HEK293T (cell line): ENCODE measurements around the gene RYR3.

Experiments
- CTCF ChIA-PET: fragments of 350-600 bp; formaldehyde crosslinking; extraction: SDS; loops from one replicate; lab custom pipeline; 2021; ENCODE audit warnings: antibody characterized with exemption, inconsistent platforms; lab: Yijun Ruan, JAX
- POLR2A ChIA-PET: fragments of 350-600 bp; formaldehyde crosslinking; extraction: SDS; loops from one replicate; lab custom pipeline; 2020; ENCODE audit warnings: antibody characterized with exemption, inconsistent platforms; lab: Yijun Ruan, JAX
- DNase-seq: peaks from one replicate; pipeline ENCODE4 v3.0.0; 2012; ENCODE audit warnings: mixed read lengths; ENCODE audit errors: extremely low spot score
- ARNT ChIP-seq: fragments of 450-650 bp; IDR thresholded peaks from 2 replicates; pipeline ENCODE4 v1.6.1; 2017; ENCODE audit warnings: mild to moderate bottlenecking
- BHLHE40 ChIP-seq: fragments of 450-650 bp; IDR thresholded peaks from 2 replicates; pipeline ENCODE4 v1.6.1; 2016; ENCODE audit warnings: mild to moderate bottlenecking, moderate library complexity, borderline replicate concordance
- CTBP1 ChIP-seq: fragments of 450-650 bp; IDR thresholded peaks from 2 replicates; pipeline ENCODE4 v1.6.1; 2016; ENCODE audit warnings: borderline replicate concordance
- ELF4 ChIP-seq: fragments of 450-650 bp; IDR thresholded peaks from 2 replicates; pipeline ENCODE4 v1.6.1; 2017; ENCODE audit warnings: antibody characterized with exemption
- FOXA1 ChIP-seq: fragments of 450-650 bp; IDR thresholded peaks from 2 replicates; pipeline ENCODE4 v1.6.1; 2016; ENCODE audit warnings: mild to moderate bottlenecking
- FOXK2 ChIP-seq: fragments of 450-650 bp; IDR thresholded peaks from 2 replicates; pipeline ENCODE4 v1.6.1; 2016; ENCODE audit warnings: mild to moderate bottlenecking
- FOXM1 ChIP-seq: fragments of 450-650 bp; IDR thresholded peaks from 2 replicates; pipeline ENCODE4 v1.6.1; 2017; ENCODE audit warnings: mild to moderate bottlenecking, borderline replicate concordance
- HDGF ChIP-seq: fragments of 450-650 bp; IDR thresholded peaks from 2 replicates; pipeline ENCODE4 v1.6.1; 2017; ENCODE audit warnings: antibody characterized with exemption, borderline replicate concordance
- L3MBTL2 ChIP-seq: fragments of 450-650 bp; conservative IDR thresholded peaks from 2 replicates; pipeline ENCODE4 v1.6.1; 2016; ENCODE audit warnings: mild to moderate bottlenecking
- LEF1 ChIP-seq: fragments of 450-650 bp; IDR thresholded peaks from 2 replicates; pipeline ENCODE4 v1.6.1; 2017; ENCODE audit warnings: mild to moderate bottlenecking, borderline replicate concordance
- NFRKB ChIP-seq: fragments of 450-650 bp; IDR thresholded peaks from 2 replicates; pipeline ENCODE4 v1.6.1; 2016; ENCODE audit warnings: mild to moderate bottlenecking, moderate library complexity
- PKNOX1 ChIP-seq: fragments of 450-650 bp; IDR thresholded peaks from 2 replicates; pipeline ENCODE4 v1.6.1; 2016
- SP1 ChIP-seq: fragments of 450-650 bp; IDR thresholded peaks from 2 replicates; pipeline ENCODE4 v1.6.1; 2017
- SUZ12 ChIP-seq: fragments of 450-650 bp; IDR thresholded peaks from 2 replicates; pipeline ENCODE4 v1.6.1; 2016; ENCODE audit warnings: mild to moderate bottlenecking
- TARDBP ChIP-seq: fragments of 450-650 bp; IDR thresholded peaks from 2 replicates; pipeline ENCODE4 v1.6.1; 2016
- ZNF384 ChIP-seq: fragments of 450-650 bp; IDR thresholded peaks from 2 replicates; pipeline ENCODE4 v1.6.1; 2016

Gene RYR3

DNA sequence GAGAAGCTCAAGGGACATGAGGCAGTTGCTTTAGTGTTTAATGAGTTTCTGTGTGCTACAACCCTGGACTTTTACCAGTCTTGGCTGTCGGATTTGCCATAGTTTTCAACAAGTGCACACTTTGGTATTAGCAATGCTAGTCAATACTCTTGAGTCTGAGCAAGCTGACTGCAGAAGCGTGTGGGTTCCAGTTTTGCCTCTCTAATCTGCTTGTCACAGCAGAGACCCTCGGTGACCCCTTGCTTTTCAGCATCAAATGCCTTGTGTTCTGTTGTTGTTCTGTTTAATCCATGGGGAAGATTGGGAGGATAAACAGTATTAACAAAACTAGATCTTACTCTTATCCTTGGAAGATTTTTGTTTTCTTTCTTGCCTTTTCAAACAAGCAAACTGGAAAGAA is 463.2 kb downstream of the RYR3 start:
- ChIA-PET CTCF (no interaction called here), POLR2A (no interaction called here)
- TF ChIP-seq FOXM1 (no peak), NFRKB (no peak), BHLHE40 (no peak), FOXK2 (no peak), ZNF384 (no peak), TARDBP (no peak), ARNT (no peak), PKNOX1 (no peak), SP1 (no peak), LEF1 (no peak), CTBP1 (no peak), L3MBTL2 (no peak), FOXA1 (no peak), SUZ12 (no peak), HDGF (no peak), ELF4 (no peak)
- DNase-seq, result no peak

- CTCF ChIA-PET, result no interaction called here
- POLR2A ChIA-PET, result no interaction called here
- TF ChIP-seq PKNOX1 (no peak), HDGF (no peak)
- DNase-seq, result no peak
Measured at GRCh38 chr15:33778852-33779251, 468.1 kb downstream of the RYR3 start.

GRCh38 chr15:33780011-33780768 is 469.4 kb downstream of the RYR3 start:
- DNase-seq, result no peak
- ChIA-PET CTCF (no interaction called here), POLR2A (no interaction called here)
- TF ChIP-seq ARNT (no peak), L3MBTL2 (no peak), ZNF384 (no peak), HDGF (no peak), SUZ12 (no peak), FOXM1 (no peak), BHLHE40 (no peak), SP1 (no peak), LEF1 (no peak), TARDBP (no peak), NFRKB (no peak), FOXA1 (no peak)

DNA sequence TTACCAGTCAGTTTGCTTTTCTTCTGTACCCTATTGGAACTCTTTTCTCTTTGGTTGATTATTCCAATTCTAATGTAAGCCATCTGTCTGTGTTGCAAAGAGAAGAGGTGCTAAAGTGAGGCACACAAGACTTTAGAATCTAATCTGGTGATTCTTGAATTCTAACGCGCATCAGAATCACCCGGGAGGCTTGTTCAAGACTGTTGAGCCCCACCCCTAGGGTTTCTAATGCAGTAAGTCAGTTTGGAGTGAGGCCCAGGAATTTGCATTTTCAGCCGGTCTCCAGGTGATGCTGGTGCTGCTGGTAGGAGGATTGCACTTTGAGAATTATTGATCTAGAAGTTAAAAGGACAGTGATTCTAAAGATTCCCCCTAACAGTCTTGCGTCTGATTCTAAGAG is 472.2 kb downstream of the RYR3 start:
- no peak for DNase-seq
- no peak for TF ChIP-seq SUZ12
- no peak for TF ChIP-seq FOXA1
- no peak for TF ChIP-seq ELF4
- TF ChIP-seq FOXM1, result no peak
- TF ChIP-seq NFRKB, result no peak
- no peak for TF ChIP-seq CTBP1
- TF ChIP-seq TARDBP, result no peak
- no peak for TF ChIP-seq ARNT
- no peak for TF ChIP-seq L3MBTL2
- TF ChIP-seq HDGF, result no peak
- TF ChIP-seq LEF1, result no peak
- TF ChIP-seq ZNF384, result no peak
- ChIA-PET POLR2A (no interaction called here), CTCF (no interaction called here)

DNA sequence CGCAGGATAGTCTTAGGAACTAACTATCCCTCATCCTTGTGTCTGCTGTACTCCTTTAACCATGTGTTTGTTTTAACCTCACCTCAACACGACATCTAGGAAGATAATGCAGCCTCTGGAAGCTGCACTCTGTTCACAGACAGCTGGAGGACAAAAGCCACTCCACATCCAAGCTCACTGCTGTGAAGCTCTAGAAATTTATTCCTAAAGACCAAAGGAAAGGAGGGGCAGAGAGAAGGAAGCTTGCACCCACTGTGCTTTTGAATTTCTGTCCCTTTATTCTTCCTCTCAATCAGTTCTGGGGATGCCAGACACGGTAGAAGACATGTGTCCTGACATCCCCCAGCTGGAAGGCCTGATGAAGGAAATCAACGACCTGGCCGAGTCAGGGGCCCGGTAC is 474.6 kb downstream of the RYR3 start:
- POLR2A ChIA-PET, result no interaction called here
- no peak for DNase-seq
- CTCF ChIA-PET, result interaction anchor here (0.7 kb wide), 1 partner anchor 86 kb away, joined by 3 read pairs; no protein-coding TSS in a partner anchor
- no peak for TF ChIP-seq ARNT
- TF ChIP-seq ELF4, result no peak
- no peak for TF ChIP-seq NFRKB
- no peak for TF ChIP-seq CTBP1
- no peak for TF ChIP-seq FOXA1
- TF ChIP-seq SUZ12, result no peak
- no peak for TF ChIP-seq FOXM1
- no peak for TF ChIP-seq BHLHE40
- TF ChIP-seq TARDBP, result no peak
- no peak for TF ChIP-seq SP1

- POLR2A ChIA-PET, result no interaction called here
- CTCF ChIA-PET, result no interaction called here
- TF ChIP-seq SUZ12, result no peak
- TF ChIP-seq L3MBTL2, result no peak
- TF ChIP-seq FOXM1, result no peak
- no peak for TF ChIP-seq TARDBP
- peak; percentile 6 for DNase-seq
Measured at GRCh38 chr15:33788906-33789540, 478.3 kb downstream of the RYR3 start.

DNA sequence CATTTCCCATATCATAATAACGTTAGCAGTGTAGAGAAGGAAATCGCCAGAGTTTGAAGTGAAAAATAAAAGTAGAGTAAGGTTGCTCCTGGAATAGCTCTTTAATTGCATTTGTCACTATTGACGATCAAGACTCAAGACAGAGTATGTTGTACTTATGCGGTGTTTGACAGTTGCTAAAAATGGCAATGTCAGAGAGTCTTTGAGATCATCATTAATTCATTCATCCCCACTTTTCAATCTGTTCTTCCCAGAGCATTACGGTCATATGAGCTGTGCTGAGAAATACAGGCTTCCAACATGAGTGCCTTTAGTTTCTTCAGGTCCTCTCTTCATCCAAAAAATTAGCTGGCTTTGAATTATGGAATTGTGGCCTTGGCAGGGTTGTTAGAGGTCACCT is 483.7 kb downstream of the RYR3 start:
- POLR2A ChIA-PET, result no interaction called here

More for the DNA sequence above, 483.7 kb downstream of the RYR3 start:
- DNase-seq, result no peak
- TF ChIP-seq TARDBP, result no peak
- TF ChIP-seq SP1, result no peak
- TF ChIP-seq FOXK2, result no peak
- TF ChIP-seq NFRKB, result no peak
- TF ChIP-seq ELF4, result no peak
- no peak for TF ChIP-seq ARNT
- no peak for TF ChIP-seq HDGF
- no peak for TF ChIP-seq FOXM1
- CTCF ChIA-PET, result no interaction called here
